Measurements from ENCODE around the gene SLC37A1.

The SLC37A1 gene

GRCh38 chr21:42616941-42617340, 103.3 kb downstream of the SLC37A1 start:
- Histone ChIP-seq H3K9ac (no peak overlapping the region), H3K27me3 (ENCODE audit: control insufficient read depth, insufficient read depth, low read length) (no peaks in the 10 kb centered on the region), H3K4me2 (ENCODE audit: low read length) (no peak overlapping the region), H3K4me3 (ENCODE audit: low read depth, low read length) (no peak overlapping the region), H3K27ac (no peak overlapping the region), H3K79me2 (no peaks in the 10 kb centered on the region), H3K4me1 (no peaks in the 10 kb centered on the region), H3K36me3 (ENCODE audit: control insufficient read depth, insufficient read depth, low read length) (no peaks in the 10 kb centered on the region), H3K9me3 (ENCODE audit: control insufficient read depth, low read length) (no peaks in the 10 kb centered on the region), H2AFZ (no peak overlapping the region)
- TF ChIP-seq, protein P1, sequence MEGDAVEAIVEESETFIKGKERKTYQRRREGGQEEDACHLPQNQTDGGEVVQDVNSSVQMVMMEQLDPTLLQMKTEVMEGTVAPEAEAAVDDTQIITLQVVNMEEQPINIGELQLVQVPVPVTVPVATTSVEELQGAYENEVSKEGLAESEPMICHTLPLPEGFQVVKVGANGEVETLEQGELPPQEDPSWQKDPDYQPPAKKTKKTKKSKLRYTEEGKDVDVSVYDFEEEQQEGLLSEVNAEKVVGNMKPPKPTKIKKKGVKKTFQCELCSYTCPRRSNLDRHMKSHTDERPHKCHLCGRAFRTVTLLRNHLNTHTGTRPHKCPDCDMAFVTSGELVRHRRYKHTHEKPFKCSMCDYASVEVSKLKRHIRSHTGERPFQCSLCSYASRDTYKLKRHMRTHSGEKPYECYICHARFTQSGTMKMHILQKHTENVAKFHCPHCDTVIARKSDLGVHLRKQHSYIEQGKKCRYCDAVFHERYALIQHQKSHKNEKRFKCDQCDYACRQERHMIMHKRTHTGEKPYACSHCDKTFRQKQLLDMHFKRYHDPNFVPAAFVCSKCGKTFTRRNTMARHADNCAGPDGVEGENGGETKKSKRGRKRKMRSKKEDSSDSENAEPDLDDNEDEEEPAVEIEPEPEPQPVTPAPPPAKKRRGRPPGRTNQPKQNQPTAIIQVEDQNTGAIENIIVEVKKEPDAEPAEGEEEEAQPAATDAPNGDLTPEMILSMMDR (IDR thresholded peaks at IDR 0.05): no peak

DNA sequence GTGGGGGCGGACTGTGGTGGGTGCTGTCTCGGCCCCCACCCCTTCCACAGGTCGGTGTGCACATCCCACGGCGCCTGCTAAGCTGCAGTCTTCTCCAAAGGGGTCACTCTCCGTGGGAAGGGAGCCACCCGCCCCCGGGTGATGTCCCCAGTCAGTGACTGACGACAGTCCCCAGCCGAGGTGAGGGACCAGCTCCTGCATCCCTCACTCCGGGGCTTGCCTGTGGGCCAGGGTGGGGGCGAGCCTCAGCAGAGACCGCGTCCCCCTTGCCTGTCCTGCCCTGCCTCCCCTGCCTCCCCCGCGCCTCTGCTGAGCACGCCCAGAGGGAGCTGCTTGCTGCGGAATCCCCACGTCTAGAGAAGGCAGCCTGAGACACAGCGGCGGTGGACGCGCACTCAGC, 103.8 kb downstream of the SLC37A1 start:
- Histone ChIP-seq H3K27me3 (ENCODE audit: control insufficient read depth, insufficient read depth, low read length) (no peaks in the 10 kb centered on the region), H3K9me3 (ENCODE audit: control insufficient read depth, low read length) (no peaks in the 10 kb centered on the region), H3K4me2 (ENCODE audit: low read length) (no peak overlapping the region), H2AFZ (no peak overlapping the region), H3K27ac (no peak overlapping the region), H3K36me3 (ENCODE audit: control insufficient read depth, insufficient read depth, low read length) (no peaks in the 10 kb centered on the region), H3K79me2 (no peaks in the 10 kb centered on the region), H3K9ac (no peak overlapping the region), H3K4me3 (ENCODE audit: low read depth, low read length) (no peak overlapping the region), H3K4me1 (no peaks in the 10 kb centered on the region)
- TF ChIP-seq, protein P1 (IDR thresholded peaks at IDR 0.05): no peak

DNA sequence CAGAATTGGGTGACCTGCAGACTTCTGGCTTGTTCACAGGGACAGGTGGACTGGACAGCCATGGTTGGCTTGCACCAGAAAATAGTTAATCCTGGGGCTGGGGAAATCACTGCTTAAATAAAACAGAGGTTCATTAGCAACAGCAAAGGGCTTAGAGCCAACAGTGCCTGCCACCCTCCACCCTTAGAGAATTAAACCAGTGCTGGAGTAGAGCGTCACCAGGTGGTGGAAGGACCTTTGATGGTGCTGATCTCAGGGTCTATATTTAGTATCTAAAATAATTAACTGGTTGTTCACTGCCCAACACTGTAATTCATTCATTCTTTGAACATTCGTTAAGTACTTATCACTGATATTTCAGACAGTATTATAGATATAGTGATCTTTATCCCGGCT, 105.1 kb downstream of the SLC37A1 start:
- TF ChIP-seq, protein P1 (IDR thresholded peaks at IDR 0.05): no peak
- H3K27me3 ChIP-seq (ENCODE audit: control insufficient read depth, insufficient read depth, low read length): no peaks in the 10 kb centered on the region
- H3K4me3 ChIP-seq (ENCODE audit: low read depth, low read length): no peak overlapping the region
- no peak overlapping the region for H3K9ac ChIP-seq
- H3K9me3 ChIP-seq (ENCODE audit: control insufficient read depth, low read length): no peaks in the 10 kb centered on the region
- H3K4me2 ChIP-seq (ENCODE audit: low read length): no peak overlapping the region
- H2AFZ ChIP-seq: no peak overlapping the region
- no peaks in the 10 kb centered on the region for H3K79me2 ChIP-seq
- H3K36me3 ChIP-seq (ENCODE audit: control insufficient read depth, insufficient read depth, low read length): no peaks in the 10 kb centered on the region
- H3K27ac ChIP-seq: no peak overlapping the region
- no peaks in the 10 kb centered on the region for H3K4me1 ChIP-seq

- Histone ChIP-seq H3K9ac (no peak overlapping the region), H3K4me1 (no peaks in the 10 kb centered on the region), H3K36me3 (ENCODE audit: control insufficient read depth, insufficient read depth, low read length) (no peaks in the 10 kb centered on the region), H3K27me3 (ENCODE audit: control insufficient read depth, insufficient read depth, low read length) (no peaks in the 10 kb centered on the region), H3K79me2 (no peaks in the 10 kb centered on the region), H3K27ac (no peak overlapping the region), H2AFZ (no peak overlapping the region), H3K4me2 (ENCODE audit: low read length) (no peak overlapping the region), H3K4me3 (ENCODE audit: low read depth, low read length) (no peak overlapping the region), H3K9me3 (ENCODE audit: control insufficient read depth, low read length) (no peaks in the 10 kb centered on the region)
- TF ChIP-seq, protein P1 (IDR thresholded peaks at IDR 0.05): no peak
Observed at GRCh38 chr21:42619166-42619565, 105.5 kb downstream of the SLC37A1 start.

DNA sequence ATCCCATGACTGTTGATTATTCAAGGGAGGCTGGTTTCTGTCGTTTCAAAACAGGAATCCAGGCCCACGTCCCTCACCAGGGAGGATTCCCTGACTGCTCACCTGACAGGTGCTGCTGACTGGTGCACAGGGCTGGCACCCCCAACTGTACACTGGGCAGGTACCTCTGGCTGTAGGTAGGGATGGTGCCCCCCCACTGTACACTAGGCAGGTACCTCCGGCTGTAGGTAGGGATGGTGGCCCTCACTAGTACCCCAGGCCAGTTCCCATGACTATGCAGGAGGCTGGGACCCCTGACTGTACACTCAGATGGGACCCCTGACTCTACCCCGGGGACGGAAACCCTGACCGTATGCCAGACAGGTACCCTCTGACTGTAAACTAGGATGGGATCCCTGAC, 106.2 kb downstream of the SLC37A1 start:
- Histone ChIP-seq H3K27me3 (ENCODE audit: control insufficient read depth, insufficient read depth, low read length) (no peaks in the 10 kb centered on the region), H3K9ac (no peak overlapping the region), H3K9me3 (ENCODE audit: control insufficient read depth, low read length) (no peaks in the 10 kb centered on the region), H3K4me2 (ENCODE audit: low read length) (no peak overlapping the region), H3K36me3 (ENCODE audit: control insufficient read depth, insufficient read depth, low read length) (no peaks in the 10 kb centered on the region), H3K79me2 (no peaks in the 10 kb centered on the region), H2AFZ (no peak overlapping the region), H3K27ac (no peak overlapping the region), H3K4me1 (no peaks in the 10 kb centered on the region), H3K4me3 (ENCODE audit: low read depth, low read length) (no peak overlapping the region)
- TF ChIP-seq, protein P1 (IDR thresholded peaks at IDR 0.05): no peak
